Loucy (cell line): Measurements from ENCODE around the gene EFCAB13.

Experiments used
- CTCF ChIP-seq: fragments of 200-600 bp; sonication (generic); conservative IDR thresholded peaks from 2 replicates; pipeline ENCODE4 v1.5.1; 2014; ENCODE audit warnings: mild to moderate bottlenecking, antibody characterized with exemption, low read length
- EZH2phosphoT487 ChIP-seq: fragments of 200-600 bp; IDR thresholded peaks from 2 replicates; pipeline ENCODE4 v1.6.1; 2018; ENCODE audit warnings: antibody characterized with exemption, mild to moderate bottlenecking, moderate library complexity, borderline replicate concordance

- no peak for TF ChIP-seq CTCF
- TF ChIP-seq EZH2phosphoT487, result no peak
Measured at GRCh38 chr17:47291242-47291873, 32.4 kb upstream of the EFCAB13 start.
